Endothelial cell of umbilical vein (primary cell): ENCODE measurements around the gene FBN2. TPM values are rescaled to one million over a fixed set of nuclear protein-coding genes. Genes with fewer than 3 reads are reported as not detected.

Source experiments
- BruUV-seq: library from RNA; stranded (reverse); fragments of 400-500 nt; replicated peaks from 2 replicates; lab custom pipeline; 2021; lab: Mats Ljungman, UMichigan
- CTCF ChIA-PET: fragments of 300-600, 350-600 bp; sonication (Branson Sonifier 250); formaldehyde crosslinking; loops from one replicate; lab custom pipeline; 2021; ENCODE audit warnings: antibody characterized with exemption, inconsistent platforms; lab: Charles Lee
- POLR2A ChIA-PET: fragments of 300-600, 350-600 bp; sonication (Branson Sonifier 250); formaldehyde crosslinking; loops from one replicate; lab custom pipeline; 2021; ENCODE audit warnings: antibody characterized with exemption, inconsistent platforms; lab: Charles Lee
- DNase-seq: peaks from one replicate; pipeline ENCODE4 v3.0.0-alpha.2; 2011; ENCODE audit warnings: low read depth, low spot score
- FAIRE-seq: peaks from 2 replicates; lab custom pipeline; 2011; peaks lifted over from hg19 to GRCh38; lab: Jason Lieb, UNC
- H2AFZ ChIP-seq: 2 replicates; pipeline ENCODE4 v1.6.0; 2012; ENCODE audit warnings: low read depth, low read length, control low read depth, inconsistent platforms
- H3K27ac ChIP-seq: 2 replicates; pipeline ENCODE4 v1.5.1; 2011; ENCODE audit warnings: low read depth, mild to moderate bottlenecking, control low read depth, low read length, moderate library complexity; ENCODE audit not compliant: insufficient read depth
- H3K27me3 ChIP-seq, 2 experiments: 2 replicates each; pipeline versions ENCODE4 v1.6.0 to v1.6.1; 2011; ENCODE audit warnings: low read length in 2 of 2, mixed read lengths in 1 of 2; ENCODE audit not compliant: control insufficient read depth in 2 of 2, insufficient read depth in 2 of 2
- H3K36me3 ChIP-seq, 2 experiments: 2 replicates in 1 of 2; 3 replicates in 1 of 2; pipeline ENCODE4 v1.5.1; 2011; ENCODE audit warnings: low read length in 2 of 2, mild to moderate bottlenecking in 1 of 2, moderate library complexity in 1 of 2; ENCODE audit not compliant: control insufficient read depth in 2 of 2, insufficient read depth in 2 of 2; ENCODE audit errors: extremely low read depth in 1 of 2
- H3K4me1 ChIP-seq: 3 replicates; pipeline ENCODE4 v1.5.1; 2011; ENCODE audit warnings: mild to moderate bottlenecking, low read length; ENCODE audit not compliant: control insufficient read depth, insufficient read depth; ENCODE audit errors: extremely low read depth
- H3K4me2 ChIP-seq: 2 replicates; pipeline ENCODE4 v1.6.1; 2011; ENCODE audit warnings: low read length, control low read depth, mixed read lengths; ENCODE audit not compliant: insufficient read depth
- H3K4me3 ChIP-seq, 3 experiments: fragments of 200-600 bp in 1 of 3; sonication (generic), shearing (Covaris generic) in 1 of 3; replicated peaks in 1 of 3; 2 replicates each; pipeline ENCODE4 v1.5.1; 2011 to 2016; ENCODE audit warnings: control low read depth in 3 of 3, low read length in 3 of 3, mild to moderate bottlenecking in 2 of 3, inconsistent platforms in 1 of 3, low read depth in 1 of 3, moderate library complexity in 1 of 3; ENCODE audit not compliant: insufficient read depth in 1 of 3
- H3K79me2 ChIP-seq: 2 replicates; pipeline ENCODE4 v1.6.0; 2012; ENCODE audit warnings: low read length, inconsistent platforms; ENCODE audit not compliant: control insufficient read depth, insufficient read depth
- H3K9ac ChIP-seq: replicated peaks from 2 replicates; pipeline ENCODE3; 2011; ENCODE audit warnings: low read length, control low read depth; ENCODE audit not compliant: insufficient read depth; ENCODE audit errors: extremely low read depth
- H3K9me1 ChIP-seq: replicated peaks from 3 replicates; pipeline ENCODE4 v1.6.0; 2011; ENCODE audit warnings: mild to moderate bottlenecking, low read length; ENCODE audit not compliant: control insufficient read depth, insufficient read depth; ENCODE audit errors: extremely low read depth
- H3K9me3 ChIP-seq: replicated peaks from 2 replicates; pipeline ENCODE4 v1.5.1; 2012; ENCODE audit warnings: low read length, inconsistent platforms; ENCODE audit not compliant: control insufficient read depth, insufficient read depth
- H4K20me1 ChIP-seq: replicated peaks from 2 replicates; pipeline ENCODE3; 2011; ENCODE audit warnings: mild to moderate bottlenecking, low read length; ENCODE audit not compliant: control insufficient read depth, insufficient read depth; ENCODE audit errors: extremely low read depth
- CTCF ChIP-seq, 2 donors: IDR thresholded peaks; 1 replicate in 1 of 2; 2 replicates in 1 of 2; pipeline ENCODE4 v1.5.1; 2011; ENCODE audit warnings: low read length in 2 of 2, mild to moderate bottlenecking in 2 of 2, moderate library complexity in 2 of 2, control low read depth in 1 of 2, inconsistent platforms in 1 of 2, low read depth in 1 of 2; ENCODE audit not compliant: insufficient read depth in 1 of 2; ENCODE audit errors: extremely low read depth in 1 of 2
- EZH2 ChIP-seq: IDR thresholded peaks from 2 replicates; pipeline ENCODE4 v1.6.1; 2012; ENCODE audit warnings: borderline replicate concordance, low read depth, mild to moderate bottlenecking, moderate library complexity, low read length, inconsistent platforms; ENCODE audit not compliant: severe bottlenecking
- GATA2 ChIP-seq: IDR thresholded peaks from 2 replicates; pipeline ENCODE4 v1.7.0; 2011; ENCODE audit warnings: low read depth, mild to moderate bottlenecking, moderate library complexity, mixed read lengths, low read length; ENCODE audit not compliant: insufficient read length, insufficient read depth
- JUN ChIP-seq: IDR thresholded peaks from 2 replicates; pipeline ENCODE4 v1.6.1; 2011; ENCODE audit warnings: borderline replicate concordance, low read depth; ENCODE audit not compliant: insufficient read length, insufficient read depth
- MAX ChIP-seq: IDR thresholded peaks from 2 replicates; pipeline ENCODE4 v1.6.1; 2011; ENCODE audit not compliant: insufficient read depth, insufficient read length
- MYC ChIP-seq: IDR thresholded peaks from one replicate; pipeline ENCODE4 v1.6.1; 2011; ENCODE audit warnings: mild to moderate bottlenecking, low read depth, low read length
- dilution Hi-C: fragments of 300-500 bp; cut with MboI; formaldehyde crosslinking; loops from one replicate; pipeline ENCODE4 v1.15.0; 2019; ENCODE audit warnings: low sequenced_read_pairs; ENCODE audit not compliant: extremely low pct_ligation_motif_present
- intact Hi-C: fragments of 100-400 bp; cut with micrococcal nuclease; formaldehyde crosslinking; loops from one replicate; pipeline ENCODE4 v1.10.0; 2022
- polyA plus RNA-seq, 4 experiments: library from polyadenylated mRNA; depleted of rRNA in 3 of 4; stranded (reverse) in 3 of 4; unstranded in 1 of 4; fragments of >200 nt; gene quantifications; 2 replicates each; pipeline versions ENCODE4 v1.2.1 to v1.2.3, GENCODE V29; 2011 to 2012; ENCODE audit warnings: missing spikeins in 1 of 4
- total RNA-seq: library from RNA; stranded (reverse); gene quantifications from 2 replicates; pipeline ENCODE4 v1.2.3, GENCODE V29; 2021

Gene FBN2
- total and polyA plus RNA-seq, 2 donors (not counting 3 experiments of a cell fraction or from before 2014, with no cell fraction given), result 21.8 to 57.4 TPM

GRCh38 chr5:128551476-128551875 lies 13.4 kb upstream of the FBN2 start:
- H3K36me3 ChIP-seq, result no peaks in the 10 kb centered on the region
- no peaks in the 10 kb centered on the region for H4K20me1 ChIP-seq
- H3K79me2 ChIP-seq, result no peaks in the 10 kb centered on the region
- no peaks in the 10 kb centered on the region for H3K4me1 ChIP-seq
- no TSS peak for BruUV-seq
- ChIA-PET POLR2A (no interaction called here), CTCF (interaction anchor here (1.2 kb wide), 1 partner anchor 12 kb away, joined by 6 read pairs; no protein-coding TSS in a partner anchor)
- FAIRE-seq, result no peak
- dilution Hi-C loops, result no loop called here
- DNase-seq, result no peak
- intact Hi-C loops, result no loop called here
- H3K9me3 ChIP-seq, result no peaks in the 10 kb centered on the region
- no peak overlapping the region for H3K4me3 ChIP-seq
- no peak overlapping the region for H3K9ac ChIP-seq
- peaks cover 0 to 1% of the 10 kb centered on the region in 2 experiments for H3K27me3 ChIP-seq
- H2AFZ ChIP-seq, result no peak overlapping the region
- H3K4me2 ChIP-seq, result no peak overlapping the region
- H3K9me1 ChIP-seq, result no peaks in the 10 kb centered on the region
- TF ChIP-seq GATA2 (no peak), MAX (no peak), JUN (no peak), EZH2 (no peak), MYC (no peak), CTCF (IDR thresholded peaks at IDR 0.05; ENCODE audit: extremely low read depth in 1 of 2, insufficient read depth in 1 of 2, low read depth in 1 of 2, low read length in 2 of 2) (no peak)
- H3K27ac ChIP-seq, result no peak overlapping the region
